Astrocyte (in vitro differentiated cells and primary cell): ENCODE measurements around the gene ZBTB22.

Experiments used
- CTCF ChIP-seq: IDR thresholded peaks from 2 replicates; pipeline ENCODE4 v1.5.1; 2011; ENCODE audit warnings: low read depth, mild to moderate bottlenecking, inconsistent platforms, low read length, moderate library complexity; ENCODE audit not compliant: insufficient read depth
- EZH2 ChIP-seq: IDR thresholded peaks from 2 replicates; pipeline ENCODE4 v1.6.1; 2012; ENCODE audit warnings: mild to moderate bottlenecking, low read length, inconsistent platforms; ENCODE audit not compliant: insufficient read depth

GRCh38 chr6:33313709-33314514 is 3.6 kb downstream of the ZBTB22 start, which contains the start of gene TAPBP:
- TF ChIP-seq CTCF, result no peak
- no peak for TF ChIP-seq EZH2
